GM21825 (cell line): ENCODE measurements around the gene FRRS1.
A peak's percentile ranks its signal among the peaks of the same experiment; 100 is the strongest.
"Not testable (repeated sequence)": the region's sequence is repeated elsewhere in the genome, so short reads cannot be mapped to it uniquely, and the experiment has no call there.

Source experiments
- ATAC-seq: cut with Tn5 transposase; IDR thresholded peaks from one replicate; pipeline ENCODE4 v1.9.1; 2021; ENCODE audit warnings: mild to moderate bottlenecking, moderate library complexity; ENCODE audit not compliant: unreplicated experiment

The FRRS1 gene, protein sequence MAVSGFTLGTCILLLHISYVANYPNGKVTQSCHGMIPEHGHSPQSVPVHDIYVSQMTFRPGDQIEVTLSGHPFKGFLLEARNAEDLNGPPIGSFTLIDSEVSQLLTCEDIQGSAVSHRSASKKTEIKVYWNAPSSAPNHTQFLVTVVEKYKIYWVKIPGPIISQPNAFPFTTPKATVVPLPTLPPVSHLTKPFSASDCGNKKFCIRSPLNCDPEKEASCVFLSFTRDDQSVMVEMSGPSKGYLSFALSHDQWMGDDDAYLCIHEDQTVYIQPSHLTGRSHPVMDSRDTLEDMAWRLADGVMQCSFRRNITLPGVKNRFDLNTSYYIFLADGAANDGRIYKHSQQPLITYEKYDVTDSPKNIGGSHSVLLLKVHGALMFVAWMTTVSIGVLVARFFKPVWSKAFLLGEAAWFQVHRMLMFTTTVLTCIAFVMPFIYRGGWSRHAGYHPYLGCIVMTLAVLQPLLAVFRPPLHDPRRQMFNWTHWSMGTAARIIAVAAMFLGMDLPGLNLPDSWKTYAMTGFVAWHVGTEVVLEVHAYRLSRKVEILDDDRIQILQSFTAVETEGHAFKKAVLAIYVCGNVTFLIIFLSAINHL

GRCh38 chr1:99766378-99766800, at the start of gene FRRS1:
Gene FRRS1 (minus strand): TSS chr1:99766635. CDS start chr1:99748768, 17,867 bp downstream.
- peak; percentile 94 for ATAC-seq

- no peak for ATAC-seq
Observed at GRCh38 chr1:99814373-99814900, 48.0 kb upstream of the FRRS1 start.

DNA sequence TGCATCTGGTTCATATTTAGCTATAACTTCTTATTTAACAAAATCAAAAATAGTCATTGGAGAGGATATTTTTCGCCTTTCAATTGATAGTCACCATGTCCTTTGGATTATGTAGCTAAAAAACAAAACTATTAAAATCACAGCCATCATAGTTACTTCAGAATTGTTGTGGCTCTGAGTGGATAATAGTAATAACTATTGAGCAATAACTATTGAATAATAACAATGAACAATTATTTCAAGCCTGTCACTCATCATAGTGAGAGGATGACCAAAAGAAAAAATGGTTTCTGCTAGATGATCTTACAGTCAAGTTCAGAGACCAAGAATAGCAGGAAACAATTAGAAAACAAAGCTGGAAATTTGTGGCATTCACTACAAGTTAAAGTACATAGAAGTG, 45.3 kb upstream of the FRRS1 start:
- no peak for ATAC-seq

DNA sequence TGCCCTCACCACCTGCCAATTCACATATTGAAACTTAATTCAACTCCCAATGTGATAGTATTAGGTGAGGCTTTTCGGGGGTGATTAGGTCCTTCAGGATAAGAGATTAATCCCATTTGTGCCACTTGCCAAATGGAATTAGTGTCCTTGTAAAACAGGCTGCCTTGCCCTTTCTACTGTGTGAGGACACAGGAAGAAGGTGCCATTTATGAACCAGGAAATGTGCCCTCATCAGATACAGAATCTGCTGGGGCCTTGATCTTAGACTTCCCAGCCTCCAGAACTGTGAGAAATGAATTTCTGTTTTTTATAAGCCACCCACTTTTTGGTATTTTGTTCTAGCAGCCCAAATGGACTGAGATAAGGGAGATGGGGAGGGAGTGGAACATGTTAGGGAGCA, 44.6 kb upstream of the FRRS1 start:
- ATAC-seq = no peak

DNA sequence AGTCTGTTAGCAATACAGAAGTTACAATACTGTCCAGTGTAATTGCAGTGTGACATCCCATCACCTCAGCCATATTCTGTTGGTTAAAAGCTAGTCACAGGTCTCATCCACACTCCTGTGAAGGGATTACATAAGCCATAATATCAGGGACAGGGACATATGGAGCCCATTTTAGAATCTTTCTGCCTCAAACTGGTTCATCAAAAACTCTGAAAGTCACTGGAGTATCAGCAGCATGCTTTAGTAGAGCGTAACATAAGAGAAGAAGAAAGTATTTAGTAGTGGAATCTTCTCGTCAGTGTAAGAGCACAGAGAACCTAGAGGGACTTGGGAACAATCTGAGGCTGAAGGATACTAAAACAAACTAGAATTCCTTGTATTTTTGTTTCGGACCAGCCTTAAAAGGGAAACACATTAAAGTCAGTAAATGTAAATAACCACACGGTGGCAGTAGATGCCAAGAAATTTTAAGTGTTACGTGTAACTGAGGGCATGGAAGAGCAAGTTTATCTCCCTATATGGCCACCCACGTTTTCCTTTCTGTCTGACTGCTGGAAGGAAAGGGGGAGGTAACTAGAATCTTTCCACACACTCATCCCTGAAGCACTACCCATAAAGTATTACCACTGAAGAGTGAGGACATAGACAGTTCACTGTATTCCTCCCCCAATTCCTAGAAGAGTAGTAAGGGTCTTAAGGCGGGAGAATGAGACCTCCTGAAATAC, 42.1 kb upstream of the FRRS1 start:
- peak; percentile 95 for ATAC-seq

- ATAC-seq = no peak
Observed at GRCh38 chr1:99806882-99807281, 40.4 kb upstream of the FRRS1 start.

DNA sequence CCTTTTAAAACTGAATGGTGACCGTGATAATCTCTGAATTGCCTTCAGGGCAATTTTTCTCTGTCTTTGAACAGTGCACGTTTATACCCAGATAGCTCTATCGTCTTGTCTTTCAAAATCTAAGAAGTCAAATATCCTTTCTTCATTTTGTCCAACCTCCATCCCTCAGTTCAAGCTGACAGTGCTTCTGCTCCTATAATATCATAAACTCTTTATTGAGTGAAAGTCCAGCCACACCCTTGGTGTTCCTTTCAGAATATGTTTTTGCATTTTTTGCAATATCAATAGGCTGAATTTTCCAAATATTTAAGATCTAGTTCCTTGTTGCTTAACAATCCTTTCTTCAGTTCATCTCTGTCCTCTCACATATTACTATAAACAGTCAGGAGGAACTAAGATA, 35.1 kb upstream of the FRRS1 start:
- ATAC-seq = no peak

DNA sequence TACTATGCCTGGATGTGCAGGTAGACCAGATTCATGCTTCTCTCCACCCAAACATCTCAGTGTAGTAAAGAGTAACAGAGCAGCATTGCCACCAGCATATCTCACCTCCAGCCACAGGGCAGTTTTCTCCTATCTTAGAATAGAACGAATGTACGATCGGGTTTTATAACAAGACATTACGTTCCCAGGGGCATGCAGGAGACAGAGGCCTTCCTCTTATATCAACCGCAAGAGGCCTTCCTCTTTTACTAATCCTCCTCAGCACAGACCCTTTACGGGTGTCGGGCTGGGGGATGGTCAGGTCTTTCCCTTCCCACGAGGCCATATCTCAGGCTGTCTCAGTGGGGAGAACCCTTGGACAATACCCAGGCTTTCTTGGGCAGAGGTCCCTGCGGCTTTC, 27.4 kb upstream of the FRRS1 start:
- not testable (repeated sequence) for ATAC-seq

DNA sequence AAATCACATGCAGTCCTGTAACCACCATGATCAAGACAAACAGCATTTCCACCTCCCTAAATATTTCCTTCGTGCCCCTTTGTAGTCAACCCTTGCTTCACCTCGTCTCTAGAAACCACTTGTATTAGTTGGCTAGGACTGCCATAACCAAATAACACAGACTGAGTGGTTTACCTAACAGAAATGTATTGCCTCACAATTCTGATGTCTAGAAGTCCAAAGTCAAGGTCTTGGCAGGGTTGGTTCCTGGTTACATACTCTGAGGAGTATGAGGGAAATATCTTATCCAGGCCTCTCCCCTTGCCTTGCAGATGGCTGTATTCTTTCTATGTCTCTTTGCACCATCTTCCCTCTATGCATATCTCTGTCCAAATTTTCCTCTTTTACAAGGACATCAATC, 23.3 kb upstream of the FRRS1 start:
- no peak for ATAC-seq

DNA sequence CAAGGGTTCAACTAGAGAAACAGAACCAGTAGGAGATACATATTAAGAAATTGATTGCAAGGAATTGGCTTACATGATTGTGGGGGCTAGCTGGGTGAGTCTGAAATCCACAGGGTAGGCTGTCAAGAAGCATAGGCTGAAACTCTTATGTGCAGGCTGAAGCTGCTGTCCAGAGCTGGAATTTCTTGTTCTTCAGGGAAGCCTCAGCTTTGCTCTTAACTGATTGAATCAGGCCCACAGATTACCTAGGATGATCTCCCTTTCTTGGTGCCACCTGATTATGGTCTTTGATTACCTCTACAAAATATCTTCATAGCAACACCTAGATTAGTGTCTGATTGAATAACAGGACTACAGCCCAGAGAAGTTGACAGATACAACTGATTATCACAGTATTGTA, 22.5 kb upstream of the FRRS1 start:
- ATAC-seq = no peak

DNA sequence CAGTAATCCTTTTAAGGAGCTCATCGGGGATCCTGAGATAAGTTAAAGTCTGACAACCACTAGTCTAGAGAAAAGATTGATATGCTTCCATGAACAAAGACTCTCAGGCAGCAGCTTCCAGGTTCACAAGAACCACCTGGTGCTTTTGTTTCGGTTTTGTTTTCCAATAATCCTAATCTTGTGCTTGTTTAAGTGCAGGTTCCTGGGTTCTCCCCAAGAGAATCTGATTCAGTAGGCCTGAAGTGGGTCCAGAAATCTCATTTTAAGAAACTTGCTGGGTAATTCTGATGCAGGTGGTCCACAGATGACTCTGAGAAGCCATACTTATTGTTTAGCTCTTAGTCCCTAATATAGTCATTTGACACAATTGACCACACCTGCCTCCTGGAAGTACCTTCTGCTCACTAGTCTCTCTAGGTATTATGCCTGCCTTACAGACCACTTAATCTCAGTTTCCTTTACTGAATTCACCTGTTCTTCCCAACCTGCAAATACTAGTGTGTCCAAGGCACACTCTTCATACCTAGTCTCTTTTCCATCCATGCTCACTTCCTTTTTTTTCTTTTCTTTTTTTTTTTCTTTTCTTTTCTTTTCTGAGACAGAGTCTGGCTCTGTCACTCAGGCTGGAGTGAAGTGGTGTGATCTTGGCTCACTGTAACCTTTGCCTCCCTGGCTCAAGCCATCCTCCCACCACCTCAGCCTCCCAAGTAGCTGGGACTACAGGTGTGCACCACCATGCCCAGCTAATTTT, 20.5 kb upstream of the FRRS1 start:
- peak; percentile 64 for ATAC-seq

GRCh38 chr1:99784809-99785255, 18.4 kb upstream of the FRRS1 start:
- ATAC-seq = no peak

DNA sequence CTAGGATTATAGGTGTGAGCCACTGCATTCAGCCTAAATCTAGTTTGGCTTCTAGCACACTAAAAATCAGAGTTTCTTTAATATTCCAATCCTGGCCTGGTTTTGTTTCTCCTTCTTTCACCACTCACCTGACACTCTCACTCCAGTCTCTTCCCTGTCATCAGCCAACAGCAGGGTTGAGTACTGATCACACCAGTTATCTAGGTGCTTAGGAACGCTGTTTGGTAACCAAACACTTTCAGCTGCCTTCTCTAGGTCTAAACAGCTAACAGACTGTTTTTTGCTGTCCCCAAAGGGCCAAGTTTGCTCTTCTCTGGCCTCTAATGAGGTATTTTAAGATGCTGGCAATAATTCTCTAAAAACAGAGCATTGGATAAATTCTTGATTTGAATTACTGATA, 17.7 kb upstream of the FRRS1 start:
- ATAC-seq = no peak

- ATAC-seq = no peak
Observed at GRCh38 chr1:99782920-99783319, 16.5 kb upstream of the FRRS1 start.

DNA sequence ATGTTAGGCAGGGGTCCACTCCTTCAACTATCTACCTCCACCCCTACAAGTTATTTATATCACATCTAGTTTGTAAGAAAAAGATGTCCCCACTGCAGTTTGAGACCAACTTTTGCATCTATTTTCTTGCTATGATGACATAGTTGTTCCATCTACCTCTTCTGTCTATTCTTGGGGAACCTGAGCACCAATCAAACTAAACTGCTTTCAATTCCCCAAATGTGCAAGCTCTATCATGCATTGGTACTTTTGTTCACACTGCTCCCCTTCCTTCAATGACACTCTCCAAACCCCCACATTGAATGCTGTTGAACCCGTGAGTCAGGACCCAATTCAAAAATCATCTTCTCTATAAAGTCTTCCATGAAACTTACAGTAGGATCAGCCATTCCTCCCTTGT, 16.0 kb upstream of the FRRS1 start:
- ATAC-seq = no peak

GRCh38 chr1:99781798-99782197, 15.4 kb upstream of the FRRS1 start:
- ATAC-seq = no peak

- no peak for ATAC-seq
Observed at GRCh38 chr1:99777752-99778151, 11.3 kb upstream of the FRRS1 start.

DNA sequence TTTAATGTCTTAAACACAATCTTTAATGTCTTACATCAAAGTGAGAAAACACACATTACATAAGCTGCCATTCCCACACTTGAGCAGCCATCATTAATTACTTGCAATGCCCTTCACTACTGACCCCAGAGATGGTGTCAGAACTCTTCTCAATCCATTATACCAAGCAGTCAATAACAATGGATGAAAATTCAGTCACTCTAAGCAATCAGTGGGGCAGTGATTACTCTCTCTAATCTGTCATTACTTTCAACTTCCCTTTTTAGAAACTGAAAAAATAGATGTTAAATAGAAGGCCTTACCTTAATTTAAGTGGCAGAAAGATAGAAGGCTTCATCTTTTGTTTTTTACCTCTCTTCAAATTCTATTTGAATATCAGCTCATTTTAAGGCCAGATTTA, 9.7 kb upstream of the FRRS1 start:
- ATAC-seq = no peak

- no peak for ATAC-seq
Observed at GRCh38 chr1:99772809-99773208, 6.4 kb upstream of the FRRS1 start.

DNA sequence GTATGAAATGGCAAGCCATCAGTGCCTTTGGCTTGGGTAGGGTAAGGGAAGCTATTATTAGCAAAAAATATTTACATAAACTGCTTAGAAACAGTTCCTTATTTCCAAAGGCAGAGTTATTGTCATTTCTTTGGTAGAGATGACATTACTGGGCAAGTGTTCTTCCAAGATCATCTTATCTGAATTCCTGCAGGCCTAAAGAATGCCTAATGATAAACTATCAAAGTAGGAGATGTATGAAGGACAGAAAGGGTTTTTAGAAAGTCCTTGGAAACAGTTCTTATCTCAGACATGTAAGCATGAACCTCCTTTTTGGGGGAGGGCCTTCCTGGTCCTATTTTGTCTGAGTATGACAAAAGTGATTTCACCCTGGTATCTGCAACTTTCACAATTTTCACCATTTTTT, 5.1 kb upstream of the FRRS1 start:
- no peak for ATAC-seq
